LoVo (cell line): ENCODE data around the gene FARP2.
"Not testable (repeated sequence)": the region's sequence is repeated elsewhere in the genome, so short reads cannot be mapped to it uniquely, and the experiment has no call there.

ENCODE experiments used
- DNase-seq: peaks from one replicate; pipeline ENCODE4 v3.0.0-alpha.2; 2016; ENCODE audit warnings: low spot score

FARP2 gene

DNA sequence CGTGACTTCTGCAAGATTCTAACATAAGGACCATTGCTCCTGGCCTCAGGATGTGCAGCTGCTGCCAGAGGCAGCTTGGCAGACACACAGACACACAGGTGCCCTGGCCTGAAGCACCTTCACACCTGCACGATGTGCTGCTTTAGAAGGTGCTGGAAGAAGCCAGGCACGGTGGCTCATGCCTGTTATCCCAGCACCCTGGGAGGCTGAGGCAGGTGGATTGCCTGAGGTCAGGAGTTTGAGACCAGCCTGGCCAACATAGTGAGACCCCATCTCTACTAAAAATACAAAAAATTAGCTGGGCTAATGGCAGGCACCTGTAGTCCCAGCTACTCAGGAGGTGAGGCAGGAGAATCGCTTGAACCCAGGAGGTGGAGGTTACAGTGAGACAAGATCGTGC, 57.4 kb downstream of the FARP2 start:
- DNase-seq, result not testable (repeated sequence)

DNA sequence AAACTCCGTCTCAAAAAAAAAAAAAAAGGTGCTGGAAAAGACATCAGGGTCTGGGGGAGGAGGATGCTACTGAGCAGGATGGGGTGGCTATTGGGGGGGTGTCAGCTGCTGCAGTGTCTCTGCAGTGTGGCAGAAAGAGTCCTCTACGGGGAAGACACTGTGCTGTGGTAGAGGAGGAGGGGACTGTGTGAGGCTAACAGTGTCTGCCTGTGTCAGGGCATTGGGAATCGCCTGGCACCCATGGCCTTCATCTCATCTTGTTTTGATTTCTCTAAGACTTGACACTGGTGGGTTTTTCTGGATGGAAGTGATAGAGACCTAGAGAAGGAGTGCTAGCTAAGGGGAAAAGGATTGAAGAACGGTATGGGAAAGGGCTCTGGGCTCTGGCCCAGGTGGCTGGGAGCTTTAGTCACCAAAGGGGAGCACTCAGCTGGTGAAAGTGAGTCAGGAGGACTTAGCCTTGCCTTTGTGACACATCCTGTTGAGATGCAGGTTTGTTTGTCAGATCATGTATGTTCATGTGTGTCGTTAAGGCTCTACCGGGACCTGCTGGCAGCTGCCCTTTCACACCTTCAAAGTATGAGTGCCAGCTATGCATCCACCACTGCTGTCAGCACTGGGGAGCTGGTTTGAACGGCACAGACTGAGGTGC, 58.0 kb downstream of the FARP2 start:
- no peak for DNase-seq

DNA sequence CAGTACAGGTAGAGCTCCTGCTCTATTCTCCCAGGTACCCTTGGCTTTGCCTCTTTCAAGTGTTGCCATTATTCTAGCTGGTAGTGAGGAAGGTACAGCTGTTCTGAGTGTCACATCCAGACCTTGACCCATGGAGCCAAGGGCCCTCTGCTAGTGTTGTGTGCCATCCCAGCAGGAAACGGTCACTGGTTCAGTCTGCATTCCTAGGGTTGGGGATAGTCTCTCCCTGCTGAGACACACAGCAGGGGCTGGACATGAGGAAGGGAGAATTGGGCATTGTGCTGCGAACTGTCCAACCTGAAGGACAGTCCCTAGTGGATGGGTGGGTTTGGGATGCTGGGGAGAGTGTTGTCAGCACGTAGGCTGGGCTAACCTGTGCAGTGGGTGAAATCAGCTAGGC, 59.1 kb downstream of the FARP2 start:
- DNase-seq, result no peak

DNA sequence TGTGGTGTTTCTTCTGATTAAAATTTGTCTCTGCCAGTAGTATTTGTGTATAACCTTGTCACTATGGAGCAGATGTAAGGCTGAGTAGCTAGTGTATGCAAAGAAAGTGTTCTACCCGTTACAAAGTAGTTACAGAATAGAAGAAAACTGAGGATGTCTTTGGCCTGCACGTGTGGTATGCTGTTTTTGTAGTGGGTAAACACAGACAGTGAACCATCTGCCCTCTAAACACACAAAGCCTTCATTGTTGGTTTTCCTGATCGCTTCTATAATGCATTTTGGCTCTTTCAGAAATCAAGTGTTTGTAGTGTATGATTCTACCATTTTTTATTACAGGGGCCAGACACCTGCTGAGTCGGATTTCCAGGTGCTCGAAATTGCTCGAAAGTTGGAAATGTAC, 61.5 kb downstream of the FARP2 start:
- no peak for DNase-seq

DNA sequence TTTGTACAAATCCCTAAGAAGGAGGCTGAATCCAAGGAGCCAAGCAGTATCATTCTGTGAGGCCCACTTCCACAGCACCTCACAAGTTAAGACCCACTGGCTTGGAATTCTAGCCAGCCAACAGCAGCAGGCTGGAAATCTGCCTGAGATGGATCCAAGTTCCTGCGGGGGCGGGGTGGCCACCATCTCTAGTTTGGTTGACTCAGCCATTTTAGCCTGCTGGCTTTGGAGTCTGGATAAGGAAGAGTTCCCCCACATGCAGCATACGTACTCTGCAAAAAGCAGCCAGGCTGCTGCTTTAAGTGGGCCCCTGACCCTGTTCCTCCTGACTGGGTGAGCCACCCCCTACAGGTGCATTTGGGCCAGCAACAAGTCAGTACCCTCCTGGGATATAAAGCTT, 65.2 kb downstream of the FARP2 start:
- no peak for DNase-seq

DNA sequence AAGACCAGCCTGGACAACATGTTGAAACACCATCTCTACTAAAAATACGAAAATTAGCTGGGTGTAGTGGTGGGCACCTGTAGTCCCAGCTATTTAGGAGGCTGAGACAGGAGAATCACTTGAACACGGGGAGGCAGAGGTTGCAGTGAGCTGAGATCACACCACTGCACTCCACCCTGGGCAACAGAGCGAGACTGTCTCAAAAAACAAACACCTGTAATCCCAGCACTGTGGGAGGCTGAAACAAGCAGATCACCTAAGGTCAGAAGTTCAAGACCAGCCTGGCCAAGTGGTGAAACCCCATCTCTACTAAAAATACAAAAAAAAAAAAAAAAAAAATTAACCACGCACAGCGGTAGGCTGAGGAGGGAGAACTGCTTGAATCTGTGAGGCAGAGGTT, 65.9 kb downstream of the FARP2 start:
- not testable (repeated sequence) for DNase-seq

DNA sequence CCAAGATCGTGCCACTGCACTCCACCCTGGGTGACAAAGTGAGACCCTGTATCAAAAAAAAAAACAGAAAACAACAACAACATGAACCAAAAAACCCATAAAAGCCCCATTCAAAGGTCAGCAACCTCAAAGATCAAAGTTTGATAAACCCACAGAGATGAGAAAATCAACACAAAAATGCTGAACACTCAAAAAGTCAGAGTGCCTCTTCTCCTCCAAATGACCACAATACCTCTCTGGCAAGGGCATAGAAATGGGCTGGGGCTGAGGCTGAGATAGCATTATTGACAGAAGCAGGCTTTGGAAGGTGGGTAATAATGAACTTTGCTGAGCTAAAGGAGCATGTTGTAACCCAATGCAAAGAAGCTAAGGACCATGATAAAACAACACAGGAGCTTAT, 66.3 kb downstream of the FARP2 start:
- DNase-seq, result no peak

DNA sequence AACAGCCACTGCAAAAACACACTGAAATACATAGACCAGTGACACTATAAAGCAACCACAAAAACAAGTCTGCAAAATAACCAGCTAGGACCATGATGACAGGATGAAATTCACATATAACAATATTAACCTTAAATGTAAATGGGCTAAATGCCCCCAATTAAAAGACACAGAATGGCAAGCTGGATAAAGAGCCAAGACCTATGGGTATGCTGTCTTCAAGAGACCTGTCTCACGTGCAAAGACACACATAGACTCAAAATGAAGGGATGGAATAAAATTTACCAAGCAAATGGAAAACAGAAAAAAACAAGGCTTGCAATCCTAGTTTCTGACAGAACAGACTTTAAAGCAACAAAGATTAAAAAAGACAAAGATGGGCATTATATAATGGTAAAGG, 67.4 kb downstream of the FARP2 start:
- not testable (repeated sequence) for DNase-seq

DNA sequence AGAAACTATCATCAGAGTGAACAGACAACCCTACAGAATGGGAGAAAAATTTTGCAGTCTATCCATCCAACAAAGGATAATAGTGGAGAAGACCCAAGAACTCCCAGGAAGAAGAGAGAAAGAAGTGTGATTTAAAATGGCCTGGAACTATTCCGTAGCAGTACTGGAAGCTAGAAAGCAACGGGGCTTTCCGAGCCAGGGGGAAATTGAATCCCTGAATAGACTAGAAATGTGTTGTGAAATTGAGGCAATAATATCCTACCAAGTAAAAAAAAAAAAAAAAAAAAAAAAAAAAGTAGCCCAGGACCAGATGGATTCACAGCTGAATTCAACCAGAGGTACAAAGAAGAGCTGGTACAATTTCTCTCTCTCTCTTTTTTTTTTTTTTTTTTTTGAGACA, 69.3 kb downstream of the FARP2 start:
- no peak for DNase-seq

DNA sequence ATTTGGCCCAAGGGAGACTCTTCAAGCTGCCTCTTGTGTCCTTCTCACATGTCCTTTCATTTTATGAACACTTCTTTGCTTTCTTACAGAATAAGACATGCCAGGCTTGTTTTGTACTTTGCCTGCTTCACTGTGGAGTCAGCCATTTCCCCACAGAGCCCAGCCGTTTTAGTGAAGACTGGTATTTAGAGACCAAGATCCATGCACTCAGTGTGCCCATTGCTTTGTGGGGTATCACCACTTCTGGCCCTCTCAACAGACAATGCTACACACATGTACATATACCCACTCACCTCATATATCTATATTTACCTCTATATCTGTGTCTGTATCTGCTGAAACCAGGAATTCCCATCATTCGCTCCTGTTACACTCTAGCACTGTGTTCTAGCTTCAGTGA, 74.1 kb downstream of the FARP2 start:
- no peak for DNase-seq

DNA sequence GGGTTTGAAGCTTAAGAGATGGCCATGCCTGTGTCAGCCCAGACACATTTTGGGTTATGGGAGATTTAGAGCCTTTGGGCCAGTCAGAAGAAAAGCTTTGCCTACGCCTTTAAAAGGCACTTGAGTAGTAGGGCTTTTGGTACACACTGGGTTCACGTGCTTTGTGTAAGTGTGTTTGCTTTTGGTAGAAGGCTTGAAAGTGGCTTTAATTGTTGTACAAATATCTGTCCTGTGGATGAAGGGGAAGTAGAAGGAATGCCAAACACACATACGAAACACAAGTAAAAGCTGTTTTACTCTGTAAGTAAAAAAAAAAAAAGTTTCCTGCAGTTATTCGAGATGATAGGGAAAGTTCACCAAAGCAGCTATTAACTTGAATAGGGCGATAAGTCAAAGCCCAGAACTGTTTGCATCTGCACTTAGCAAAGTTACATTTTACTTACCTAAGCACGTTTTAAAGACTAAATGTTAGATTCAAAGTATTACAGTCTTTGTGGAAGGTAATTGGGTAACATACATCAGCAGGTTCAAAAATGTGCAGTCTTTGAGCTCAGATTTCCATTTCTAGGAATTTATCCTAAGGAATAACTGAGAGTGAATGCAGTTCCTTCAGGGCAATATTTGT, 76.9 kb downstream of the FARP2 start:
- DNase-seq, result no peak

DNA sequence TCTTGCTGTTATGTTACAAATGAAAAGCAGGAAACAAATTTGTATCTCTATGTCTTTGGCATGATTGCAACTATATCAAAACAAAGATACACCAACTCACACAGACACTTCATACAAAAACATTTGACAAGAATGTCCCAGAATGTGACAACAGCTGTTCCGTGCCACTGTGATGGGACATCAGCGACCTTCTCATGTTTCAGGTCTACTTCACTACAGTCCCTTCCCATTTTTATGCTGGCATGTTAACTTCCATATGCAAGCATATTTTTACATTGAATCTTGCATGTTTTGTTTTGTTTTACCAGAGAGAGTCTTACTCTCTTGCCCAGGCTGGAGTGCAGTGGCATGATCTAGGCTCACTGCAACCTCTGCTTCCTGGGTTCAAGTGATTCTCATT, 81.1 kb downstream of the FARP2 start:
- DNase-seq, result no peak

DNA sequence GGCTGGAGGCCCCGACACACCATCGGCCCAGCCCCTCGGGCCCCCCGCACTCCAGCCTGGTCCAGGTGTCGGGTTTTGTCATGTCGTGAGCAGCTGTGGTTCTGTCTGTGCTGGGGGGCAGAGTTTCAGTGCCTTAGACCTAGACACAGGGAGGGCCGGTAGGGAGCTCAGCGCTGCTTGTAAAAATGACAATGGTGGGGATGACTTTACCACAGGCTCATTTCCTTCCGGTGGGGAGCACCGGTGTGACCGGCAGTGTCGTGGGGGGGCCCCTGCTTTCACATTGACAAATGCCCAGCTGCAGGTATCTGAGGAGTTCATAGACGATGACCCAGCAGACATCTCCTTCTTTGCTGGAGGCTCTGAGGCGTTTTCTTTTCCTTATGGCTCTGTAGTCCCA, 85.4 kb downstream of the FARP2 start:
- DNase-seq, result no peak

DNA sequence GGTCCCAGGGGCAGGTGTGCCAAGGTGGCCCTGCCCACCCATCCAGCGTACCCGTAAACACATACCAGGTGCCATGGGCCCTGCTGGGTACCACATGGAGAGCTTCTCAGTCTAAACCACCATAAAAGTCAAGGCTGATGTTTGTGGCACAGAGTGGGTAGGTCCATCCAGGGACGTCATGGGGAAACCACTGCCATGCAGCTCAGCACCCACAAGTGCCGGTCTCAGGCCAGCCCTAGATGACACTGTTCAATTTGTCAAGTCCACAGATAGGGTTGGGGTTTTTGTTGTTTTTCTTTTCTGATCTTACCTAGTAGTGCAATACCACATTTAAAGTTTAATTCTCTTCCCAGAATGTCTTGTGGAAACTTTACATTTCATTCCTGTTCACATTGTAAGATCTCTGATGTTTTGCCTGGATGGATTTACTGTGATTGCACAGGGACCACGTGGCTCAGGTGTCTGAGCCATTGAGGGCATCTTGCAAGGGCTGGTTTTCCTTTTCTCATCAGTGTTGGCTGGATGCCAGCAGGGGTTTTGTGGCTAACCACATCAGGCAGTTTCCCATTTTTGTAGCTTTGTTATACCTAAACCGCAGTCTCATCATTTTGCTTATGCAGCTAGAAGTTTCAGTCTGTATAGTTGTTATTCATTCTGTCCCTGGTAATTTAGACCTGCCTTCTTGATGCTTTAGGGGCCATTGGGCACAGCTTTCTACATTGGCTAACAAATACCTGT, 87.6 kb downstream of the FARP2 start:
- DNase-seq, result peak; percentile 49

DNA sequence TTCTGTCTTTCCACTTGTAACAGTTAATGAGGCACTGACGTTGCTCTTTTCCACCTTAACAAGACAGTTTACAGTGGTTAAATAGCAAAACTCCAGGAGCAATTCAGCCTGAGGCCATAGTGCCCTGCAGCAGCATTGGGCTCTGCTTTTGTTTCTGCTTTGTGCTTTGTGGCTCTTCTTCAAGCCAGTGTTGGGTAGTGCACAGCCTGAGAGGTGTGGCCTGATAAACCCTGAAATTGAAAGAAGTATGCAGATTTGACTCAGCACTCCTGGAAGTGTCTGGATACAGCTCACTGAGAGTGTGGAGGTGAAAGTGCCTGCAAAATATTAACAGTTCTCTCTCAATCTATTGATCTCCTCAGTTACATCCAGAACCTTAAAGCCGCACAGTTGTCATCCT, 89.3 kb downstream of the FARP2 start:
- DNase-seq, result no peak

DNA sequence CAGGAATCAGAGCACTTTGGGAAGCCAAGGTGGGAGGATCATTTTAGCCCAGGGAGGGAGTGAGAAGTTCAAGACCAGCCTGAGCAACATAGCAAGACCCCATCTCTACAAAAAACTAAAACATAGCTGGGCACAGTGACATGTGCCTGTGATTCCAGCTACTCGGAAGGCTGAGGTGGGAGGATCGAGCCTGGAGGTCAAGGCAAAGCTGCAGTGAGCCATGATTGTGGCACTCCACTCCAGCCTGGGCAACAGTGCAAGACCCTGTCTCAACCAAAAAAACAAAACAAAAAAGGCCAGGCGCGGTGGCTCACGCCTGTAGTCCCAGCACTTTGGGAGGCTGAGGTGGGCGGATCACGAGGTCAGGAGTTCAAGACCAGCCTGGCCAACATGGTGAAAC, 94.0 kb downstream of the FARP2 start:
- DNase-seq, result not testable (repeated sequence)

DNA sequence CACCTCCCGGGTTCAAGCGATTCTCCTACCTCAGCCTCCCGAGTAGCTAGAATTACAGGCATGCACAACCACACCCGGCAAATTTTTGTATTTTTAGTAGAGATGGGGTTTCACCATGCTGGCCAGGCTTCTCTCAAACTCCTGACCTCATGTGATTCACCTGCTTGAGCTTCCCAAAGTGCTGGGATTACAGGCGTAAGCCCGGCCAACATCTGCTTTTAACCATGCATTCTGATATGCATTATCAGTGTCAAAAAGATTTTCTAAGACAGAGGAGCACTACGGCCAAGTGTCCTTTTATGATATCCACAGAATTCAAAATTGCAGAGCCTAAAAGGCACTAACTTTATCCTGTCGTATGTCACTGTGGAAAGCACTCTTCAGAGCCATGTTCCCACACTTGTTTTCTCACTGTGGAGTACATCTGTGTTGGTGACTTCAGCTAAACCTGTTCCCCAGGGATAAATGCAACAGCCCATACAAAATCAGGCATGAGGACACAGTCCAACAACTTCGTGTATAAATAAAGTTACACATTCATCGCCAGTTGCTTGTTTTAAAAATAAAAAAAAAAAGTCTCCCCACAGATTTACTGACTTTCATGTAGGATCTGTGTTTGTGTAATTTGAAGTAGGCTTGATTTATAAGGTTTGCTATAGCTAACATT, 95.9 kb downstream of the FARP2 start:
- DNase-seq, result no peak

DNA sequence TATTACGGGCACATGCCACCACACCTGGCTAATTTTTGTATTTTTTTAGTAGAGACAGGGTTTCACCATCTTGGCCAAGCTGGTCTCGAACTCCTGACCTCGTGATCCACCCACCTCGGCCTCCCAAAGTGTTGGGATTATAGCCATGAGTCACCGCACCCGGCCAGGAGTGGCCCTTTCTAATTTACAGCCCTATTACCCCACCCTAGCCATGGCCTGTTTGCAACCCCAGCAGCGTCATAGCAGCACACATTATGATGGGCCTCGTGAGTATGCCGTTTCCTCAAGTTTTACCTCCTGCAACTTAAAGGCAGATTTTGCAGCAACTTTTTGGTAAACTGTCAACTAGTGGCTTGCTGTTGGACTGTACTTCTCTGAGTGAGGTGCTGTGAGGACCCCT, 97.8 kb downstream of the FARP2 start:
- DNase-seq, result not testable (repeated sequence)

DNA sequence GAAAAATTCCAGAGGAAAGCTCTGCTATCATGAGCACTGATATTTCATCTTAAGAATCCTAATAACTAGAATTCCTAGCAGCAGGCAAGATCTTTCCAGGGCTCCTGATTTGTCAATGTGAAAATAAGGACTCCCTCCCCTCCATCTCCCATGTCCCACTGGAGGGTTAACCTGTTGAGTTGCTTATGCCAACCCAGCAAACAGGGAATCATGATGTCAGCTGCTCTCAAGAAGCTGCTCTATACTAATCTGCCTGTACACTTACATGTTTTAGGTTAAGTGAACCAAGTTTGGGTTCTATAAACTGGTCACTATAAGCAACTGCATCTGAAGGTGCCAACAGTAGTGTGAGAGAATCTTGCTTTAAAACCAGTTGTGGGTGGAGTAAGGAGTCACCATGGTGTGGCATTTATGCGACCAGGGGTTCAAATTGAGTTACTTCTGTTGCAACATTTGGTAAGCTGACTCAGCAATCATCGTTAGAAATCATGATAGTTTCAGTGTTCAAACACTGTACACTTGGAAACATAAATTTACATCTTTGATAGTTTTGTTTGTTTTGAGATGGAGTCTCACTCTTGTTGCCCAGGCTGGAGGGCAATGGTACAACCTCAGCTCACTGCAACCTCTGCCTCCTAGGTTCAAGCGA, 98.9 kb downstream of the FARP2 start:
- no peak for DNase-seq

DNA sequence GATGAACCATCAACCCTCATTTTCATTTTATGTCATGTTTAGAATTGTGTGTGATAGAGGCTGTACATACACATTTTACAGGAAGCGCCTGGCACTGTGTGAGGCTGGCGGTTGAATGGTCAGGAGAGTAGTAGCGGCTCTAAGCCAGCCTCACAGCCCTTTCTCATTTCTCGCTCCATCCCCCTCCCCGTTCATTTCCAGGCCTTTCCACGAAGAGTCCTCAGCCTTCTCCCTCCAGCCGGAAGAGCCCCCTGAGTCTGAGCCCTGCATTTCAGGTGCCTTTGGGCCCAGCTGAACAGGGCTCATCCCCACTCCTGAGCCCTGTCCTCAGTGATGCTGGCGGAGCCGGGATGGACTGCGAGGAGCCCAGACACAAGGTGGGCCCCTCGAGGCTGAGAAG, 100.5 kb downstream of the FARP2 start:
- no peak for DNase-seq

DNA sequence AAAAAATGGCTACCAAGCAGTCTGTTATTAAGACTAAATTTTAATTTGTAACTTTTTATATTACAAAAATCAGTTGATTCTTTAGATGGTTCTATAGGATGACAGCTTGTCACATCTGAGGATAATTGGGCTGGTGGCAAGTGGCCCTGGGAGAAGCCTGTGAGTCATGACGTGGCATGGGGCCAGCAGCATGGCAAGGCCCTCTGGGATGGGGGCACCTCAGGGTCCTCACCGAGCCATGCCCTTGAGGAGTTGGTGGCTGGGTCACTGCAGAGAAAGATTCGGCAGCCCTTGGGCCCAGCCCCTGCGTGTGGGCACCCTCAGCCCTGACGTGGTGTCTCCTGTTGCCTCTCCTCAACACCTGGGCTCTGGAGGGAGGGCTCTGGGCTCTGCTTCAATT, 102.6 kb downstream of the FARP2 start:
- DNase-seq, result no peak

DNA sequence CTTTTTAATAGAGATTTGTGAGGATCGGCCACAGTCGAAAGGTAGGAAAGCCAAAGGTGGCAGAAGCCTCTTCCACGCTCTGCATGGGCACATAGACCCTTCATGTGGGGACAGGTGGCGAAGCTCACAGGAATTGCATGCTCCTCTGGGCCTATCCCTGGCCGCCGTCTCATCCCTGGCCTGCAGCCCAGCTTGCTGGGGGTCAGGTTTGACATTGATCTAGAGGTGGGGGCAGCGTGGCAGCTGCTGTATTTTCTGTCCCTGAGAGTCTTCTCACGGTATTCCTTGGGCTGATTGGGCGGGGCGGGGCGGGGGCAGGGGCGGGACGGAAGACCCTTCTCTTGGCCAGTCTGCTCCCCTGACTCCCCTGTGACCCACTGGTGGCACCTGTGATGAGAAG, 103.4 kb downstream of the FARP2 start:
- no peak for DNase-seq

DNA sequence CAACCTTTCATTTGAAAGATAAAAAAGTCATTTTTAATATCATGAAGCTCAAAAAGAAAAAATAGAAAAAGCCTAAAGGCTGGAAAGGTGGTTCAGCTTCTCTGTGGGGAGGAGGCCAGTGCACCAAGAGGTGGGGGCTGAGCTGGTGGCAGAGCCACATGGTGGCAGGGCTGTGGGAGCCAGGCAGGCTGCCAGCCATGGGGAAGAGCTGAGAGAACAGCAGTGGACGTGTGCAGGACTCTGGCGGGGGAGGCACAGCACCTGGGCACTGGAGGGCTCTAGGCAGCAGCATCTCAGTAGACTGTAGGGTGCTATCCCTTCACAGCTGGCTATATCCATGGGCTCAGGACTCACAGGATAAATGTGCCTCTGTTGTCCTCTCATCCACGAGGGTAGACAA, 104.5 kb downstream of the FARP2 start:
- no peak for DNase-seq
